HepG2 (cell line): Measurements from ENCODE around the gene KCNE4. TPM values are rescaled to one million over a fixed set of nuclear protein-coding genes. Genes with fewer than 3 reads are reported as not detected.

Experiments
- ATAC-seq: fragments of 200-7000 bp; cut with Tn5 transposase; 3 replicates; pipeline ENCODE4 v1.9.1; 2020; ENCODE audit warnings: mild to moderate bottlenecking, moderate library complexity
- BruUV-seq: library from RNA; stranded (reverse); fragments of 400-500 nt; replicated peaks from 2 replicates; lab custom pipeline; 2021; lab: Mats Ljungman, UMichigan
- CTCF ChIA-PET: fragments of 300-600 bp; formaldehyde crosslinking; extraction: SDS; loops from one replicate; lab custom pipeline; 2021; ENCODE audit warnings: low total read pairs, inconsistent platforms, low intra/inter-chr PET ratio; lab: Yijun Ruan, JAX
- POLR2A ChIA-PET: fragments of 350-600 bp; sonication (Branson Sonifier 250); formaldehyde crosslinking; loops from one replicate; lab custom pipeline; 2020; ENCODE audit warnings: antibody characterized with exemption, inconsistent platforms; lab: Yijun Ruan, JAX
- DNase-seq: peaks from one replicate; pipeline ENCODE4 v3.0.0-alpha.2; 2015; ENCODE audit warnings: low spot score
- FAIRE-seq: peaks from 3 replicates; lab custom pipeline; 2011; peaks lifted over from hg19 to GRCh38; lab: Jason Lieb, UNC
- H2AFZ ChIP-seq: one replicate; pipeline ENCODE4 v1.6.1; 2011; ENCODE audit warnings: low read length, inconsistent platforms
- H3K27ac ChIP-seq: fragments of 300-600 bp; 3 replicates; pipeline ENCODE4 v1.8.0; 2011; ENCODE audit warnings: mixed run types, mild to moderate bottlenecking, mixed read lengths, low read length, inconsistent platforms; ENCODE audit not compliant: insufficient read depth; ENCODE audit errors: extremely low read length
- H3K27me3 ChIP-seq, 2 experiments: fragments of 200-600 bp in 1 of 2; 2 replicates in 1 of 2; 3 replicates in 1 of 2; pipeline versions ENCODE4 v1.6.0 to v1.8.0; 2011; ENCODE audit warnings: low read length in 2 of 2, mild to moderate bottlenecking in 2 of 2, moderate library complexity in 2 of 2, inconsistent platforms in 1 of 2; ENCODE audit not compliant: insufficient read depth in 2 of 2, control insufficient read depth in 1 of 2
- H3K36me3 ChIP-seq, 2 experiments: fragments of 200-600 bp in 1 of 2; replicated peaks in 1 of 2; 2 replicates in 1 of 2; 3 replicates in 1 of 2; pipeline versions ENCODE4 v1.5.1 to v1.8.0; 2011; ENCODE audit warnings: low read length in 2 of 2, inconsistent platforms in 1 of 2; ENCODE audit not compliant: insufficient read depth in 2 of 2, control insufficient read depth in 1 of 2
- H3K4me1 ChIP-seq: 2 replicates; pipeline ENCODE4 v1.5.1; 2012; ENCODE audit warnings: low read length, inconsistent platforms; ENCODE audit not compliant: insufficient read depth
- H3K4me2 ChIP-seq: 2 replicates; pipeline ENCODE4 v1.6.0; 2011; ENCODE audit warnings: low read depth, low read length, inconsistent platforms
- H3K4me3 ChIP-seq, 3 experiments: fragments of 200-600 bp in 1 of 3; sonication (generic), shearing (Covaris generic) in 1 of 3; replicated peaks in 1 of 3; 2 replicates each; pipeline ENCODE4 v1.5.1; 2011 to 2016; ENCODE audit warnings: low read length in 3 of 3, inconsistent platforms in 2 of 3, low read depth in 2 of 3, mild to moderate bottlenecking in 2 of 3, control low read depth in 1 of 3, mixed read lengths in 1 of 3; ENCODE audit not compliant: insufficient read depth in 1 of 3
- H3K79me2 ChIP-seq: one replicate; pipeline ENCODE4 v1.6.1; 2011; ENCODE audit warnings: low read length, inconsistent platforms; ENCODE audit not compliant: insufficient read depth
- H3K9ac ChIP-seq: 2 replicates; pipeline ENCODE4 v1.6.0; 2011; ENCODE audit warnings: mild to moderate bottlenecking, low read depth, low read length, inconsistent platforms; ENCODE audit not compliant: insufficient read depth
- H3K9me3 ChIP-seq: 2 replicates; pipeline ENCODE4 v1.5.1; 2012; ENCODE audit warnings: mild to moderate bottlenecking, low read length
- H4K20me1 ChIP-seq: 2 replicates; pipeline ENCODE4 v1.6.0; 2011; ENCODE audit warnings: inconsistent platforms, mild to moderate bottlenecking, low read length, moderate library complexity; ENCODE audit not compliant: insufficient read depth
- CENPT ChIP-seq: sonication (generic); formaldehyde crosslinking; IDR thresholded peaks from 2 replicates; pipeline ENCODE4 v1.8.0; 2022; ENCODE audit warnings: low read depth, mild to moderate bottlenecking, moderate library complexity, missing genetic modification reagents
- EEA1 ChIP-seq: sonication (generic); formaldehyde crosslinking; IDR thresholded peaks from 2 replicates; pipeline ENCODE4 v1.5.1; 2020; ENCODE audit warnings: mild to moderate bottlenecking, missing genetic modification reagents, borderline replicate concordance
- KLF11 ChIP-seq: IDR thresholded peaks from 2 replicates; pipeline ENCODE4 v1.6.1; 2016; ENCODE audit warnings: missing compliant biosample characterization
- NAIF1 ChIP-seq: sonication (generic); formaldehyde crosslinking; IDR thresholded peaks from 2 replicates; pipeline ENCODE4 v1.5.0; 2020; ENCODE audit warnings: mild to moderate bottlenecking, missing genetic modification reagents, borderline replicate concordance
- NFE2L2 ChIP-seq: fragments of 150-350 bp; IDR thresholded peaks from 2 replicates; pipeline ENCODE4 v1.6.1; 2014; ENCODE audit warnings: low read length
- SMC3 ChIP-seq: IDR thresholded peaks from 2 replicates; pipeline ENCODE4 v1.6.1; 2011; ENCODE audit warnings: low read length, improper control_type of control experiment
- SOX5 ChIP-seq: IDR thresholded peaks from 2 replicates; pipeline ENCODE4 v1.6.1; 2016; ENCODE audit warnings: borderline replicate concordance
- THYN1 ChIP-seq: sonication (generic); formaldehyde crosslinking; IDR thresholded peaks from 2 replicates; pipeline ENCODE4 v1.8.1; 2023; ENCODE audit warnings: low read depth, mild to moderate bottlenecking, moderate library complexity, missing genetic modification reagents, borderline replicate concordance
- USF2 ChIP-seq, 2 experiments: sonication (generic) in 1 of 2; formaldehyde crosslinking in 1 of 2; IDR thresholded peaks; 2 replicates each; pipeline versions ENCODE4 v1.5.1 to v1.6.1; 2011 to 2020; ENCODE audit warnings: borderline replicate concordance in 1 of 2, low read depth in 1 of 2, low read length in 1 of 2, mild to moderate bottlenecking in 1 of 2, missing genetic modification reagents in 1 of 2, moderate library complexity in 1 of 2
- ZNF34 ChIP-seq: sonication (generic); formaldehyde crosslinking; IDR thresholded peaks from 2 replicates; pipeline ENCODE4 v1.4.0; 2020; ENCODE audit warnings: mild to moderate bottlenecking, missing genetic modification reagents, borderline replicate concordance
- ZNF563 ChIP-seq: sonication (generic); formaldehyde crosslinking; IDR thresholded peaks from 2 replicates; pipeline ENCODE4 v1.8.0; 2022; ENCODE audit warnings: mild to moderate bottlenecking, moderate library complexity, missing genetic modification reagents
- ZNF616 ChIP-seq: sonication (generic); formaldehyde crosslinking; IDR thresholded peaks from 2 replicates; pipeline ENCODE4 v1.5.0; 2020; ENCODE audit warnings: low read depth, mild to moderate bottlenecking, missing genetic modification reagents
- ZNF776 ChIP-seq: sonication (generic); formaldehyde crosslinking; IDR thresholded peaks from 2 replicates; pipeline ENCODE4 v1.4.0; 2020; ENCODE audit warnings: mild to moderate bottlenecking, missing genetic modification reagents
- WGBS: methylation state at CpG from one replicate; pipeline ENCODE4 v1.1.6; 2017; ENCODE audit warnings: low lambda C conversion rate; 5-methylcytosine and 5-hydroxymethylcytosine counted together
- in situ Hi-C: cut with HindIII; loops from 2 replicates; pipeline ENCODE4 v1.10.0; 2017; ENCODE audit warnings: low pct_unique_long_range_greater_than_20kb; ENCODE audit not compliant: extremely low pct_ligation_motif_present
- intact Hi-C: fragments of 100-400 bp; cut with micrococcal nuclease; formaldehyde crosslinking; loops from one replicate; pipeline ENCODE4 v1.10.0; 2022; ENCODE audit not compliant: unreplicated experiment
- polyA plus RNA-seq, 8 experiments: library from polyadenylated mRNA; depleted of rRNA in 3 of 8; stranded (reverse) in 7 of 8; unstranded in 1 of 8; fragments of >200 nt; fragmentation: Illumina TruSeq in 4 of 8; extraction: Trizol in 4 of 8; gene quantifications; 2 replicates each; pipeline versions ENCODE4 v1.2.1 to v1.2.3, GENCODE V29; 2011 to 2016; ENCODE audit warnings: low read depth in 4 of 8, missing spikeins in 1 of 8, mixed read lengths in 1 of 8; ENCODE audit not compliant: insufficient read depth in 1 of 8
- total RNA-seq, 5 experiments: library from RNA; depleted of rRNA; stranded (reverse); fragments of >200 nt; fragmentation: Illumina TruSeq; extraction: Trizol; gene quantifications; 2 replicates each; pipeline ENCODE4 v1.2.3, GENCODE V29; 2016; ENCODE audit warnings: low read depth in 1 of 5
- TF ChIP-seq, protein P1 (sequence below): sonication (generic); formaldehyde crosslinking; IDR thresholded peaks from 2 replicates; pipeline ENCODE4 v1.5.0; 2020; ENCODE audit warnings: missing genetic modification reagents, mild to moderate bottlenecking, borderline replicate concordance

The KCNE4 gene
- total and polyA plus RNA-seq, 2 of the 13 experiments (the other 11 are each of a cell fraction or from before 2014, with no cell fraction given): not detected

- BruUV-seq: no TSS peak
- Histone ChIP-seq H3K4me2 (no peak overlapping the region), H3K9ac (no peak overlapping the region), H3K4me3 (no peak overlapping the region), H4K20me1 (no peaks in the 10 kb centered on the region), H3K4me1 (no peaks in the 10 kb centered on the region), H2AFZ (no peak overlapping the region), H3K27ac (no peak overlapping the region), H3K27me3 (no peaks in the 10 kb centered on the region), H3K9me3 (no peaks in the 10 kb centered on the region), H3K79me2 (no peaks in the 10 kb centered on the region), H3K36me3 (no peaks in the 10 kb centered on the region)
- in situ Hi-C loops (no loop called here), intact Hi-C loops (no loop called here)
- no peak for FAIRE-seq
- DNase-seq: no peak
- ATAC-seq: no peak
- POLR2A ChIA-PET: no interaction called here
- CTCF ChIA-PET: no interaction called here
- 8% methylated on average over 8 of the region's 8 CpGs for WGBS
- TF ChIP-seq SMC3: no peak
- peak; percentile 56; the same call in 1 of the 2 replicates for TF ChIP-seq NFE2L2
Measured at GRCh38 chr2:223032187-223033142, 19.5 kb upstream of the KCNE4 start.

DNA sequence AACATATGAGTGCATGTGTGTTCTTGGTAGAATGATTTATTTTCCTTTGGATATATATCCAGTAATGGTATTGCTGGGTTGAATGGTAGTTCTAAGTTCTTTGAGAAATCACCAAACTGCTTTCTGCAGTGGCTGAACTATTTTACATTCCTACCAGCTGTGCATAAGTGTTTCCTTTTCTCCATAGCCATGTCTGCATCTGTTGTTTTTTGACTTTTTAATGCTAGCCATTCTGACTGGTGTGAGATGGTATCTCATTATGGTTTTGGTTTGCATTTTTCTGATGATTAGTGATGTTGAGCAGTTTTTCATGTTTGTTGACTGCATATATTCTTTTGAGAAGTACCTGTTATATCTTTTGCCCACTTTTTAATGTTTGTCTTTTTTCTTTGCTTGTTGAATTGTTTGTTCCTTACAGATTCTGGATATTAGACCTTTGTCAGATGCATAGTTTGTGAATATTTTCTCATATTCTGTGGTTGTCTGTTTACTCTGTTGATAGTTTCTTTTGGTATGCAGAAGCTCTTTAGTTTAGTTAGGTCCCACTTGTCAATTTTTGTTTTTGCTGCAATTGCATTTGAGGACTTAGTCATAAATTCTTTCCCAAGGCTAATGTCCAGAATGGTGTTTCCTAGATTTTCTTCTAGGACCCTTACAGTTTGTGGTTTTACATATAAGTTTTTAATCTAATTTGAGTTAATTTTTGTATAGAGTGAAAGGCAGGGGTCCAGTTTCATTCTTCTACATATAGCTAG is 17.6 kb upstream of the KCNE4 start:
- no peak overlapping the region for H3K27ac ChIP-seq
- intact Hi-C loops (no loop called here), in situ Hi-C loops (no loop called here)
- H3K9ac ChIP-seq: no peak overlapping the region
- no peaks in the 10 kb centered on the region for H3K36me3 ChIP-seq
- no peak overlapping the region for H2AFZ ChIP-seq
- ATAC-seq: no peak
- ChIA-PET CTCF (no interaction called here), POLR2A (no interaction called here)
- no peaks in the 10 kb centered on the region for H3K27me3 ChIP-seq
- H3K9me3 ChIP-seq: no peaks in the 10 kb centered on the region
- no peak overlapping the region for H3K4me3 ChIP-seq
- H3K79me2 ChIP-seq: no peaks in the 10 kb centered on the region
- no peak overlapping the region for H3K4me2 ChIP-seq
- H4K20me1 ChIP-seq: no peaks in the 10 kb centered on the region
- H3K4me1 ChIP-seq: no peaks in the 10 kb centered on the region
- DNase-seq: no peak
- FAIRE-seq: no peak
- BruUV-seq: no TSS peak
- TF ChIP-seq EEA1 (CRISPR knock-in tag) (no peak), ZNF776 (CRISPR knock-in tag) (no peak), SOX5 (CRISPR knock-in tag) (no peak), NAIF1 (CRISPR knock-in tag) (no peak), KLF11 (CRISPR knock-in tag) (no peak), THYN1 (CRISPR knock-in tag) (no peak), ZNF563 (CRISPR knock-in tag) (no peak), CENPT (CRISPR knock-in tag) (no peak), ZNF34 (no peak), USF2 (IDR thresholded peaks at IDR 0.05; ENCODE audit: low read depth, low read length) (no peak), USF2 (CRISPR knock-in tag; IDR thresholded peaks at IDR 0.05; ENCODE audit: borderline replicate concordance) (no peak), ZNF616 (CRISPR knock-in tag) (no peak)
- TF ChIP-seq, protein P1, sequence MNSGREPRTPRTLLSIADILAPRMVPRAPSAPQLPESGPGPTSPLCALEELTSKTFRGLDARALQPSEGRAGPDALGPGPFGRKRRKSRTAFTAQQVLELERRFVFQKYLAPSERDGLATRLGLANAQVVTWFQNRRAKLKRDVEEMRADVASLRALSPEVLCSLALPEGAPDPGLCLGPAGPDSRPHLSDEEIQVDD (CRISPR knock-in tag): no peak
